Astrocyte (in vitro differentiated cells and primary cell): Measurements from ENCODE around the gene C12orf56.

Source experiments
- EZH2 ChIP-seq: IDR thresholded peaks from 2 replicates; pipeline ENCODE4 v1.6.1; 2012; ENCODE audit warnings: mild to moderate bottlenecking, low read length, inconsistent platforms; ENCODE audit not compliant: insufficient read depth
- TF ChIP-seq, protein P1 (sequence below): IDR thresholded peaks from 2 replicates; pipeline ENCODE4 v1.5.1; 2011; ENCODE audit warnings: low read depth, mild to moderate bottlenecking, inconsistent platforms, low read length, moderate library complexity; ENCODE audit not compliant: insufficient read depth

- TF ChIP-seq, protein P1, sequence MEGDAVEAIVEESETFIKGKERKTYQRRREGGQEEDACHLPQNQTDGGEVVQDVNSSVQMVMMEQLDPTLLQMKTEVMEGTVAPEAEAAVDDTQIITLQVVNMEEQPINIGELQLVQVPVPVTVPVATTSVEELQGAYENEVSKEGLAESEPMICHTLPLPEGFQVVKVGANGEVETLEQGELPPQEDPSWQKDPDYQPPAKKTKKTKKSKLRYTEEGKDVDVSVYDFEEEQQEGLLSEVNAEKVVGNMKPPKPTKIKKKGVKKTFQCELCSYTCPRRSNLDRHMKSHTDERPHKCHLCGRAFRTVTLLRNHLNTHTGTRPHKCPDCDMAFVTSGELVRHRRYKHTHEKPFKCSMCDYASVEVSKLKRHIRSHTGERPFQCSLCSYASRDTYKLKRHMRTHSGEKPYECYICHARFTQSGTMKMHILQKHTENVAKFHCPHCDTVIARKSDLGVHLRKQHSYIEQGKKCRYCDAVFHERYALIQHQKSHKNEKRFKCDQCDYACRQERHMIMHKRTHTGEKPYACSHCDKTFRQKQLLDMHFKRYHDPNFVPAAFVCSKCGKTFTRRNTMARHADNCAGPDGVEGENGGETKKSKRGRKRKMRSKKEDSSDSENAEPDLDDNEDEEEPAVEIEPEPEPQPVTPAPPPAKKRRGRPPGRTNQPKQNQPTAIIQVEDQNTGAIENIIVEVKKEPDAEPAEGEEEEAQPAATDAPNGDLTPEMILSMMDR = no peak
- TF ChIP-seq EZH2 = no peak
Observed at GRCh38 chr12:64318605-64319004, 72.0 kb downstream of the C12orf56 start.
